ENCODE results near the gene SPSB1.

SPSB1 gene

DNA sequence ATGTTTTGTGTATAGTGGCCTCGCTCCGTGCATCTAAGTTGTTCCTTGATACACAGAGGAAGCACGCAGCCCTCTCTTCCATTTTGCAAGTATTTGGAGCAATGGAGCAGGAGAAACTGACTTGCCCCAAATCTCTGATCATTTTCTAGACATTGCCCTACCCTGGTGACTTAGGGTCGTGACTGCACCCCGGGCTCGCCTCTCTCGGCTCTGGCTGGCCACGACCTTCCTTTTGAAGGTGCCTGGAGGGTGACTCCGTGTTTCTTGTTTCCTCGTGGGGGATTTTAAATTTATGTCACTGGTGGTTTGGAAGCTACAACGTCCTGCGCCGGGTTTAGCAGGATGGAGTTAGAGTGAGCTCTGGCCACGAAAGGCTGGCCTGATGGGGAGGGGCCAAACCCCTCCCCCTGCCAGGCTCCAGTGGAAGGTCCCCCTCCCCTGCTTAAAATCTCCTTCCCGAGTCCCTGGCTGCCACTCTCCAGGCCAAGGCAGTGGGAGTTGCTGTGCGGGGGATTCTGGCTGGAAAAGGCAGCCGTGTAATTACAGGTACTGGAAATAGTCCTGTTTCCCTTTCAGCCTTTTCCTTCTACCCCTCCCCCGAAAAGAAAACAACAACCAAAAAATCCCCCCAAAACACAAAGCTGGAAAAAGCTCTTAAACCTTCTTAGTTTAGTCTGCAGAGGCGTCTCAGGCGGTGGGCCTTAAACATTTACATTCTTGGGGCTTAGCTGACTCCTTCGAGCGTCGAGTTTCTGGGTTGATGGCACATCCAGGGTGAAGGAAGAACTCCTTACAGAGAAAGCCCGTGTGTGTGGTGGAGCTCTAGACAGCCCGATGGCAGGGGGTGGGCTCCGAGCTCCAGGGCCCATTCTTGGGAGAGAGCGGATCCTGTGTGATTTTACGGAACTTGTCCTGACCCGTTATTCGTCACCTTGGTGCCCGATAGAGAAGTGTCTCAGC lies 28.1 kb downstream of the SPSB1 start:
- DNase-seq = no peak

DNA sequence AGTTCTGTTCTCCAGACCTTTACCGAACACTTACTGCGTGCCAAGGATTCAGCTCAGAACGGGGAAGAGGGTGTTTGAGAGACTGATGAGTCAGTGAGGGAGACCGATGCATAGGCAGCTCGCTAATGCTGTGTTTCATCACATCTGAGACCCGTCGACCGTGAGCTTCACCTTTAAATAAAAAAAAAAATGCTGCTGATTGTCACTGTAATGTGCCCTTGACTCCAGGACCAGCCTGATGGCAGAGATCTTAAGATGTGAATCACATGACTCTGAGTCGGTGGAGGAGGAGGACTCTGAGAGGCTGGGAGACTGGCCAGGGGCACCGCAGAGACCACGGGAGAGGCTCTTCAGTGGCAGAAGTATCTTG lies 28.8 kb downstream of the SPSB1 start:
- DNase-seq = no peak

DNA sequence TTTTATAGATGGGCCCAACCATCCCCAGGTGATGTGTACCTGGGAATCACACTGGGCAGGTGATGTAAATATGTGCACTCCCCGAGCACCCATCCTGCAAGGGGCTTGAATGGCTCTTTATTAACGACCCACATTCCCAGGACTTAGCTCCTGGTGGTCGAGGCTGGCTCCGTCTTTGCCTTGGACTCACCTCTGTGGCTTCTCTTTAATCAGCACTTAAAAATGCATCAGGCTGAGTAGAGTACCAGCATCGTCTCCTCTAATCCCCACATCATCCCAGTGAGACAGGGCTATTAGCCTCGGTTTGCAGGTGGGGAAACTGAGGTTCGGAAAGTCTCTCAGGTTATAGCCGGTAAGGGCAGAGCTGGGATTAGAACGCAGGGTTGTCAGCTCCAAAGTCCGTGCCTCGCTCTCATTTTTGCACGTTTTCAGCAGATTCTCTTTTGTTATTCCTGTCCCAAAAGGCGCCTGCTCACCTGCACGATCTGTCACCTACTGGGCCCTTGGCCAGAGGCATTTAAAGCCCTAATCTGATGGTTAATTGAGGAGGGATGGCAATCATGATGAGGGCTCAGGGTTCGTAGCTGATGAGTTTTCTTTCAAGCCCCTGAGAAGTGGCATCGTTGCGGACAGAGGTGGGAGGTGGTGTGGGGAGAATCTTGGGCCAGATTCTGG lies 29.4 kb downstream of the SPSB1 start:
- DNase-seq = no peak

DNA sequence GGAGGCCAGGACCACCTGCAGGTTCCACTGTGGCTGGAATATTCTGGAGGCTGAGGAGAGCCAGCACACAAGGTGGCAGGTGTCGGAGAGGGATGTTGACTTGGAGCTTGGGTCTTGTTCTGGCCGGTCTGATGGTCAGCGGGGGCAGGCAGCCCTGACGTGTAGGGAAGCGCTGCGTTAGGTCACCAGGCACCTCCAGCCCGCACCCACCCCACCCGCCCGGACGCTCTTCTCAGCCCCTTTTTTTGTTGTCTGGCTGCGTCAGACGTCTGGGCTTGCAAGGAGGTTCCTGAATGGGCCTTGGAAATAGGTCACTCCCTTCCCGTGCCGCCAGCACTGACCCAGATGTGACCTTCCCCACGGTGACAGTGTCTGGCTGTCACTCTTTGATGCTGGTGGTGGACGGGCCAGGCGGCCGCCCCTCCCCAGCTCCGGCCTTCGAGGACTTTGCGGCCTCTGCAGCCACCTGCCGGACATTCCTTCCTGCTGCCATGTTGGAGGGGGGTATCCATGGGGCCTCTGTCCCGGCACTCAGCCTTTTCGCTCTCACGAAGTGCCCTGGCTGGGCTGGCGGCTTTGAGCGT lies 30.1 kb downstream of the SPSB1 start:
- no peak for DNase-seq

DNA sequence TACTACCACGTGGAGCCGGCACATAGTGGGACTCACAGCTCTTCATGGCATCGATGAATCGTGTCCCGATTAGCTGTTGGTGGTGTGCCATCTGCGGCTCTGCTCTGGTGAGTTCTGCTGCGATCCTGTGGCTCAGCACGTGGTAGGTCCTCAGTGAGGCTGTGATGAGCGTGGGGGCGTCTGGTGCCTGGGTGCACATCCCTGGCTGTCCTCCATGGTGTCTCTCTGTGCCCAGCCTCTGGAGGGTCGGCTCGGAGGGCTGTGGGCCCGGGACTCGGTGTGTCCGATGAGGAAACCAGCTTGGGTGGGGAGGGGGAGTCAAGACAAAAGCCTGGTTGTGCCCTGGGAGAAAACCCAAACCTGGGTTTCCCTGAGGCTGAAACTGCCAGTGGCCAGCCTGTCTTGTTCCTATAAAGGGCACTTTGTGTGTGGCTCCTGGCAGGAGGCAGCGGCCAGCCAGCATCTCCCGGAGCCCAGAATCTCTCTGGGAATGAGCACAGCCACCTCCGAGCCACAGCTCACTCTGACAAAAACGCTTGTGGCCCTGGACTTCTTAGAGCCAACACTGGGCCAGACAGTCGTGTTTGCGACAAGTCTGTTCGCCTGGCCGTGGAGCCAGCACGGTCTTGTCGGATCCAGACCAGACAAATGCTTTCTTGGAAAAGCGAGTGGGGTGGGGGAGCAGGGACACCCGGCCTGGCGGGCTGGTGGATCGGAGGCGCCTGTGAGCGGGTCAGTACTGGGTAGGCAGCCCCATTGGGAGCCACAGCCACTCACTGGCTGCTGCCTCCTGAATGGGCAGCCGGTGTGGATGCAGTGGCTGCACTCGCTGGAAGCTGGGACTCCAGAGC lies 31.8 kb downstream of the SPSB1 start:
- DNase-seq = no peak

DNA sequence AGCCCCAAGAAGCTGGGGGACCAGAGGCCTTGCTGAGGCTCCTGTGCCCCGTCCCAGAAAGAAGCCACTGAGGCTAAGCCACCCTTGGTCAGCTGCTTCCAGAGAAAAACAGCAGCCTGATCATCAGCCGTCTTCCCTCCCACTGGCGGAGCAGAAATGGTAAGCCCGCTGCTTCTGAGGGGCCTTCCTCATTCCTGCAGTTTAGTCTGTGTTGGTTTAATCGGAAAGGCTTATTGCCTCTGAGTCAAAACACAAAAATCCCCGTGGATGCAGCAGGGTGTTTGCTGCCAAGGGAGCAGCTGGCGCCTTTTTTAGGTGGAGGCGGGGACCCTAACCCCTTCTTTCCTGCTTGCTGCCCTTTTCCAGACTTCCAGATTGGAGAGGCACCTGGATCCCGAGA lies 33.9 kb downstream of the SPSB1 start:
- no peak for DNase-seq

DNA sequence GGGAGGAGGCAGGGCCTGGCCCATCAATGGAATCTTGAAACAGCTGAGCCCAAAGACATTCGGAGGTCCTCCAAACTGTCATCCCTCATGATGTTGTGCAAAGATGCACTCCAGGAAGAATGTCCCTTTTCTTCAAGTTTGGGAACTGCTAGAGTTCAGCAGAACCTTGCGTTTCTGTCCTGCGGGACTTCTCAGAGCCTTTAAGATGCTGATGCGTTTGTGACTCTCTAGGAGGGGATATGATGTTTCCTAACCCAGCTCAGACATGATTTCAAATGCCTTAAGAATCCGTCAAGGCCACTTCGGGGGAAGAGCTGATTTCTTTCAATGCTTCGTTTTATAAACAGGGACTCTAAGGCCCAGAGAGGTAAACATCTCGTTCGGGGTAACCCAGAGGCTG lies 35.5 kb downstream of the SPSB1 start:
- DNase-seq = no peak

DNA sequence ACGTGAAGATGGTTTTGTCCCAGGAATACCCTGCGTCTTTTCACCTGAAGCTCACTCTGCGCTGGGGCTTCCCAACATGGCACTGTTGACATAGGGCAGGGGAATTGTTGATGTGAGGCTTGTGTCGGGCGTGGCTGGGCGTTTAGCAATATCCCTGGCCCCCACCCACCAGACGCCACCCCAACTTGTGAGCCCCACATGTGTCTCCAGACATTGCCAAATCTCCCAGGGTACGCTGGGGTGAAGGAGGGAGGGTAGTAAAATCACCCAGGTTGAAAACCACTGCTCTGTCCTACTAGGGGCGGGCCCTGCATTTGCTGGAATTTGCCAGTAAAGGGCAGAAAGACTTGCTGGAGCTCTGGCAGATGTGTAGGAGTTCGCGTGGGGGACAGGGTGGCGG lies 36.0 kb downstream of the SPSB1 start:
- DNase-seq = no peak

DNA sequence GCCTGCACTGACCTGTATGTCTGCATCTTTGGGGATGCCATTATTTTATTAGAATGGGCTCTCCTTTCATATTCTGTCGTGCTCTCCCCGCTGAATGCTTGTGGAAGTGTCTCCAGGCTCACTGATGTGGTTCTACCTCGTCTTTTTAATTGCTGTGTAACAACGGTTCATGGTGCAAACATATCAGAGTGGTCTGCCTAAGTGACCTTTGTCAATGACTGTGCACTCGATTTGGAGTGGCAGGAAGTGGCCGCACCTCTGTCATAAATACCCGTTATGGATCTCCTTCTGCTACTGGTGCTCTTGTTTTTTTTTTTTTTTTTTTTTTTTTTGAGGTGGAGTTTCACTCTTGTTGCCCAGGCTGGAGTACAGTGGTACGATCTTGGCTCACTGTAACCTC lies 38.3 kb downstream of the SPSB1 start:
- no peak for DNase-seq

DNA sequence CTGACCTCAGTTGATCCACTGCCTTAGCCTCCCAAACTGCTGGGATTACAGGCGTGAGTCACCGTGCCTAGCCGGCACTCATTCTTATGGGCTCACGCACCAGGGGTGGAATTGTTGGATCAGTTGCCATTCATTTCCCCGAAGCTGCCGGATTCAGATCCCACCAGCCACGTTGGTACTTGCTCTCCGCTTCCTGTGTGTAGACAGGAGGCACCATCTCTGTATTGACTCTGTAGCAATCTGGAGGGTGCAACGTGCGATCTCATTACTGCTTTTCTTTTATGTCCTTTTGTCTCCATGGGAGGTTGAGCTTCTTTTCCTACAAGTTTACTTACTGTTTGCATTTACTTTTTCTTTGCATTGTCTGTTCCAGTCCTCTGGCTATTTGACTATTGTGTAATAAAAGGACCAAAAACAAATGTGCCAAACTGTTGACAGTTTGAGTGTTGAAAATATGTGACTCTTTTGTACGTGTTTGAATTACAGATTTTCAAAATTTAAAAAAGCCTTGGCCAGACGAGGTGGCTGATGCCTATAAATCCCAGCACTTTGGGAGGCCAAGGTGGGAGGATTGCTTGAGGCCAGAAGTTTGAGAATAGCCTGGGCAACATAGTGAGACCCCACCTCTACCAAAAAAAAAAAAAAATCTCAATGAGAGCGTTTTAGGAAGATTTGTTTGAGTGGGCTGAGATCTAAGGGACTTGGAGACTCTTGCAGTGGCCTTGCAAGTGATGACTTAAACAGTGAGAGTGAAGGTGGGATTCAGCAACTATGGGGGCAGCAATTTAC lies 39.1 kb downstream of the SPSB1 start:
- no peak for DNase-seq

DNA sequence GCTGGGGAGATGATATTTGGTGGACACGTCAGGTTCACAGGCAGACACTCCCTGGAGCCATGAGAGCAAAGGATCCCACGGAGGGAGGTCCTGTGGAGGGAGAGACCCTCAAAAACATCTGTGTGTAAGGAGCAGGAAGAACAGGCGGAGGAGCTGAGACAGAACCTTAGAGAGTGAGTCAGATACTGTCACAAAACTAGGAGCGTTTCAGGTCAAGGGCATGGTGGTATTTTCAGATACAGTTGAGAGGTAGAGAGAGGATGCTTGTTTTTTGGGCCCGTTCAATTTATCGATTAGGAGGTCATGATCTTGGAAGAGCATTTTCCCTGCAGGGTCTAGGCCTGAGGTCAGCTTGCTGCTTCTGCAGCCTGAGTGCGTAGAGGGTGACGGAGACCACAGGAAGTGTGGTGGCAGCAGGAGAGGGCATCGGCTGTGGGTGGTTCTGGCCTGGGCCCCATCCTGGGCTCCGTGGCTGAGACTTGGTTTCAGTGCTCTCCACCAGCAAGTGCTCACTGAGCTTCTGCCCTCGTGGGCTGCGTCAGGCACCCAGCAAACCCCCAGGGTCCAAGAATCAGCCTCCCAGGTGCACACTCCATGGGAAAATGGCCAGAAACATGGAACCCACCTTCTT lies 39.9 kb downstream of the SPSB1 start:
- no peak for DNase-seq

DNA sequence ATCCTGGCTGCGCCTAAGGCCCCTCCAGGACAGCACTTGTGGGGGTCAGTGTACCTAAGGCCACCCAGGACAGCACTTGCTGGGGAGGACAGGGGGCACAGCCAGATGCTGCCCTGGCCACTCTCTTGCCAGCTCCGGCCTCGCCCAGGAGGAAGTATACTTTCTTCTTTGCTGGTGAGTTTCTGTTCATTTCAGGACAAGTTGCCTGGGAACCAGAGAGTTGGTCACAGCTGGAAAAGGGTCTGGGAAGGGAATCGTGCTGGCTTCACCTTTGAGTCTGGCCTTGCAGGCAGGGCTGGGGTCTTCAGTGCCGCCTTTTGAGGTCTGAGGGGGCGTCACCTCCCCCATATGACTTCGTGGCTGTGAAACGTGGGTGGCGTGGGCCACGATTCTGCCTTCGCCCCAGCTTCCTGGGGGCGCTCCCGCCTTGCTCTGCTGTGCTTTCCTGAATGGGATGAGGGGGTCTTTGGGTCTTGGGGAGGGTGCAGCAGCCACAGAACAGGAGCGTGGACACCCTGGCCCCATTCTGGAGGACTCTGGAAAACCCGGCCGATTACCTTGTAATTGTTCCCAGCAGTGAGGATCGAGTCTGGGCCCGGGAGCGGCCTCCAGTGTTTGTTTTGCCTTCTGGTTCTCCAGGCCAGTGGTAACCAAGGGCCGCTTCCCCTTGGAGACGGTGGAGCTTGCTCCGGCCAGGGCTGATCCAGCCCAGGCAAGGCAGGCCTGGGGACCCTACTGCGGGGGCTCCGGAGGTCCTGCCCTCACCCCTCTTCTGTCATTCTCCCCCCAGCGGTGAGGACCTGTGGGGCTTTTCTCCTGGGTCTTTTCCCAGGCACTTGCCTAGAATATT lies 45.9 kb downstream of the SPSB1 start:
- no peak for DNase-seq

DNA sequence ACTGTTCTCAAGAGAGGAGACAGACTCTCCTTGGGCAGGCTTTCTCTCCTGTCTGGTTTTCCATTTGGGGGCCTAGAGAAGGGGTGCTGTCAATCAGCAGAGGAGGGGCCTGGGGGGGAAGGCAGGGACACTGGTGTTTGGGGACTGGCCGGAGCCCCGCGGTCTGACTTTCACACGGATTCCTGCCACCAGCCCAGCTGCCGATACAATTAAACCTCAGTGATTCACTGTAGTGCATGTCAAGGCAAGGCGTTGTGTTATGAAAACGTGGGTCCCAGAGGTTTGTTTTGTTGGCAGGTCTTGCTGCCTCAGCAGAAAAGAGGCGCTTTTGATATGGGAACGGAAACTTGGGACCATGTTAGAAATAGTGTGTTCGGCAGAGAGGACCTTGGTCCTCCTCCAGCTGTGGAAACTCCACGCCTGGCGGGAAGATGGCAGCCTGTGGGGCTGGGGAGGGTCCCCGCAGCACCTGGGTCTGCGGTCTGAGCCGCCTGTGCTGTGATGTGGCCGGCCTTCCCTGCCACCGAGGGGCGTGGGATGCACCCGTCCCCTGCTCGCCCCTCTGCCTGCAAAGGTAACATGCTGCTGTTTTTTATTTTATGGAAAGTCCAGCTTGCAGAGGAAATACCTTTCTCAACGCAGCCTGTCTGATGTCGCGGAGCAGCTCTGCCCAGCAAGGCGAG lies 47.6 kb downstream of the SPSB1 start:
- no peak for DNase-seq

DNA sequence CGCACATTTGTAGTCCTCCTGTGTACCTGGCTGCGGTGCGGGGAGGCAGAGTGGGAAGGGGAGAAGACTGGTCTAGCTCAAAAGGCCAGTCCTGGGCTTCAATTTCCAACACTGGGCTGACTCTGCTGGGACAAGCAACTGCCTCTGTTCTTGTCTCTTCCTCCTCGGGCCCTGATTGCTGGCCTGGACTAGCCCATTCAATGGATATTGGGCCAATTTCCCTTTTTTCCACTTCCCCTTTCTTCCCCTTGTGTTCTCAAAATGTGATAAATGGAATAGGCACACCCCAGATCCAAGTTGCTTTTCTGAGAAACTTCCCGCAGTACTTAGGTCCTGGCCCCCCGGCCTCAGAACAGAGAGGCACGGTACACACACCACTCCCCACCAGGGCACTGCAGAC lies 48.2 kb downstream of the SPSB1 start:
- DNase-seq = no peak

DNA sequence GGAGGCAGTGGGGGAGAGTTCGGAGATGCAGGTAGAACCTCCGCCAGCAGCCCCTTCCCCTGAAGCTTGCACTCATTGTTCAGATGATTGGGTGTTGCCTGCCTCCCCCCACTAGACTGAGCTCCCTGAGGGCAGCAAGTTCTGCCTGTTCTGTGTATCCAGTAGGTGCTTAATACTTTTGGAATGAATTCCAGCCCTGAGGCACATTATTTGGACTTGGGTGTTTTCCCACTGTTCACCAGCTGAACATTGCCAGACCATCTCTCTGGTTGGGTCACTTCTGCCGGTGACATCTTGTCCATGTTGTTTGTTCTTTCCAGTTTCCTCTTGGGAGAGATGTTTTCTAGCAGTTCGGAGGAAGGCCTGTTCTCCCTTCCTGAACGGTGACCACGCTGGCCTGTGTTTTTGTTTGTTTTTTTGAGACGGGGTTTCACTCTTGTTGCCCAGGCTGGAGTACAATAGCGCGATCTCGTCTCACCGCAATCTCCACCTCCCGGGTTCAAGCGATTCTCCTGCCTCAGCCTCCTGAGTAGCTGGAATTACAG lies 48.7 kb downstream of the SPSB1 start:
- DNase-seq = no peak

DNA sequence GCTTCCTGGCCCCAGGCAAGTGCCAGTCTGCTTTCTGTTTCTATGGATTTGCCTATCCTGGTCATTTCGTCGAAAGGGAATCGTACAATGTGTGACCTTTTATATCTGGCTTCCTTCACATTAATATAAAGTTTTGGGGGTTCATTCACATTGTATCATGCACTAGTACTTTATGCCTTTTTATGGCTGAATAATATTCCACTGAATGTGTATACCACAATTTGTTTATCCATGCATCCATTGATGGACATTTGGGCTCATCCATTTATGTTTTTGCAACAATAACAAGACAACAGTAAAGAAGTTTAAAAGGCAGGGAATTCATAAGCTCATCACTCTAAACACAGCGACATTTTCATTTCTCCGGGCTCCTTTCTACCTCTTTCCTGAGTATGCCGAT lies 50.6 kb downstream of the SPSB1 start:
- no peak for DNase-seq

DNA sequence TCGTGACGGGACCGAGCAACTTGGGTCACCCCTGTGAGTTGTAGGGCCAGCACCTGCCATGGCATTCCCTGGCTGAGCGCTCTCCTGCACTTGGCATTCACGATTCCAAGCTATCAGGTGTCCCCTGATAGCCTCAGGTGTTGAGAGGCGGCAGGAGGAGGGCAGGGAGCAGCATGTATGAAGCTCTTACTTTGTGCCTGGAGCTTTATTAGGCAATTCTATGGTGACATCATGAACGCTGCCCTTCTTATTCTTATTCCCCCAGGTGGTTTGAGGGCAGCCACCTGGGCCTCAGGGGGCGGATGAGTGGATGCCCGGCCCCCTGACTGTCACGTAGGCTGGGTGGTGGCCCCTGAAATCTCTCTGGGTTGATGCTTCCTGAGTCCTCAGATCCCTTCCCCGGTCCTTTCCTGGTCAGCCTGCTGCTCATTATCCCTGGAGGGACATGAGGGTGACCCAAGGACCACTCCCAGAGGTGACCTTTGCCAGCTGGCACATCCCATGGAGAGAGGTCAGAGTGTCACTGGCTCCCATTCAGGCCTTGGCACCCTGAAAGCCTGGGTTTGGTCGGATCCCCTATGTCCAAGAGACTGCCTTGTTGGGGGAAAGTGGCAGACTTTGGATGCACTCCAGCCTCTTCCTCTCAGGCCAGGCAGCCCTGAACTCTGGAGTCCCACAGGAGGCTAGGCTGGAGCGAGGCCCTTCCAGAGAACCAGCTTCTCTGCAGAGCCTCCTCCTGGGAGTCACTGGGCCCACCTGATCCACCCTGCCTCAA lies 51.9 kb downstream of the SPSB1 start:
- no peak for DNase-seq

DNA sequence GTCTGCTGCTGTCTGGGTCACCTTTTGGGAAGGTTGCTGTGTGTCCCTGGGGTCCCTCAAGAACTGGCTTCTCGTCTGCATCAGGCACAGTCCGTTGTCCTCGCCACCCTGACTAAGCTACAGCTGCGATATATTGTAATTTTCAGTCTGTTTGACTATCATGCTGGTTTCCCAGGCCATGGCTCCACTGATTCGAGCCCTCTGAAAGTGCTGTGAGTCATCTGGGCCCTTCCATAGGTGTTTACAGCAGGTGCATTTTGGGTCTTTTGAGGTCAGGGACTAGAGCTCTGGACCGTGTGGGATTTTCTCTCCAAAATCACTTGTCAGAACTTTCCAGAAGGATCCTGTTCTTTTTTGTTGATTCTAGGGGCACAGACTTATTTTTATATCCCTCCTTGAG lies 52.8 kb downstream of the SPSB1 start:
- no peak for DNase-seq

DNA sequence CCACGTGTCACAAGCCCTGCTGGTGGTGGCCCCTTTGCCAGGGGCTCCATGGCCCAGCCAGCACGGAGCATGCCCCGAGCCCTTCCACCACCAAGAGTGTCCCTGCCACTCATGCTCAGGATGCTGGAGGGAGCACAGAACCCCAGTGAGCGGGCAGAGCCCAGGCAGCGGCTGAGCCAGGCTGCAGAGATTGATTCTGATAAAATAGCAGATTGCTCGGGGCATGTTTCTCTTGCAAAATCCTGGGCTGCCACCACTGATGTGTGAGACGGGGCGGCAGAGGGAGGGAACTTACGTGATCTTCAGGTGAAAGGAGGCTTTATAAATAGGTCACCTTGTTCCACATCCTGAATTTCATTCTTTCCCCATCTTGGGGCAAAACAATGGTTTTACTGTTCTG lies 53.2 kb downstream of the SPSB1 start:
- no peak for DNase-seq
